Left ventricle myocardium inferior (tissue), 1 donor: ENCODE results near the gene CDK5RAP1. TPM values are rescaled to one million over a fixed set of nuclear protein-coding genes. Genes with fewer than 3 reads are reported as not detected.
"Not testable (repeated sequence)": the region's sequence is repeated elsewhere in the genome, so short reads cannot be mapped to it uniquely, and the experiment has no call there.

ENCODE experiments used
- DNase-seq: peaks from one replicate; pipeline ENCODE4 v3.0.0-alpha.2; 2020
- H3K27ac ChIP-seq: fragments of 200-600 bp; replicated peaks from 2 replicates; pipeline ENCODE4 v1.8.0; 2021
- H3K27me3 ChIP-seq: fragments of 200-600 bp; 2 replicates; pipeline ENCODE4 v1.8.0; 2021; ENCODE audit warnings: low read depth
- H3K36me3 ChIP-seq: fragments of 200-600 bp; 2 replicates; pipeline ENCODE4 v1.8.0; 2021
- H3K4me1 ChIP-seq: fragments of 200-600 bp; 2 replicates; pipeline ENCODE4 v1.8.0; 2021
- H3K4me3 ChIP-seq: fragments of 200-600 bp; 2 replicates; pipeline ENCODE4 v1.8.0; 2021; ENCODE audit warnings: mild to moderate bottlenecking, moderate library complexity
- H3K9me3 ChIP-seq: fragments of 200-600 bp; replicated peaks from 2 replicates; pipeline ENCODE4 v1.8.0; 2021
- intact Hi-C: fragments of 100-400 bp; cut with micrococcal nuclease; formaldehyde crosslinking; loops from one replicate; pipeline ENCODE4 v1.11.0; 2022
- total RNA-seq: library from RNA; stranded (reverse); fragmentation: NEBNext Ultra II Directional; extraction: Animal tissue kit (Norgen Biotek cat#: 25700); gene quantifications from one replicate; pipeline ENCODE4 v1.2.1, GENCODE V29; 2021
- TF ChIP-seq, protein P1 (sequence below): fragments of 200-600 bp; IDR thresholded peaks from 2 replicates; pipeline ENCODE4 v1.8.0; 2021; ENCODE audit warnings: antibody characterized with exemption, mild to moderate bottlenecking, borderline replicate concordance
- donor health status: DM: no; HTN: yes; CAD: no; lungs with severe emphysema.

CDK5RAP1 gene
- total RNA-seq, 1 donor from 2014 or later, result 19.9 TPM

DNA sequence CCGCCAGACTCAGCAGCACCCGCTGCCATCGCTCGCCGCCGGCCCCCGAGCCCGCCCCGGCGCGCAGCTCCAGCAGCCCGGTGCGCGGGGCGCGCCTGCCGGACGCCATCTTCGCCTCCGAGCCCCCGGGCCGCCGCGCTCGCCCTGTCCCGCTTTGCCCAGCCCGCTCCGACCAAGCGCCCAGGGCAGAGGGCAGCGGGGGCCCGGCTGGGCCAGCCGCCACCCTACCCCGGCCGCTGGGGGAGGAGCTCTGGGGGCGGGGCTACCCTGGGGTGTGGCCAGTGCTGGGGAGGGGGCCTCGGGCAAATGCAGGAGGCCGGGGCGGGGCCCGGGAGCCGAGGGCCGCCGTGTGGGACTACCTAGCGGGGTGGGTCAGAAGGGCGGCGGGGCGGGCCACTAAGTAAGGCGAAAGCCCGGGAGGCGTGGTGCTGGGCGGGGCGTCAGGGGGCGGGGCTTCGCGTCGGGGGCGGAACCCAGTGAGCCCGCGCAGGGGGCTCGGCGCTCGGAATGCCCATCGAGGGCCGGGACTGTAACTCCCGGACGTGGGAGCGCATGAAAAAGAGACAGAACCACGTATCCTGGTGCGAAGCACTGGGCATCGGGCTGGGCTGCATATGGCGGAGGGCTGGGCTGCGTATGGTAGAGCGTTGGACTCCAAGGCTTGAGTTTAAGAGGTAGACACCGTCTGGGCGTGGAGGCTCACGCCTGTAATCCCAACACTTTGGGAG lies 42.4 kb upstream of the CDK5RAP1 start, which contains the start of gene SNTA1:
SNTA1 (minus strand) TSS at position 252 of the 728 bp plus-strand sequence; CDS start at position 109, 143 bp downstream.
- intact Hi-C loops, result no loop called here
- TF ChIP-seq, protein P1, sequence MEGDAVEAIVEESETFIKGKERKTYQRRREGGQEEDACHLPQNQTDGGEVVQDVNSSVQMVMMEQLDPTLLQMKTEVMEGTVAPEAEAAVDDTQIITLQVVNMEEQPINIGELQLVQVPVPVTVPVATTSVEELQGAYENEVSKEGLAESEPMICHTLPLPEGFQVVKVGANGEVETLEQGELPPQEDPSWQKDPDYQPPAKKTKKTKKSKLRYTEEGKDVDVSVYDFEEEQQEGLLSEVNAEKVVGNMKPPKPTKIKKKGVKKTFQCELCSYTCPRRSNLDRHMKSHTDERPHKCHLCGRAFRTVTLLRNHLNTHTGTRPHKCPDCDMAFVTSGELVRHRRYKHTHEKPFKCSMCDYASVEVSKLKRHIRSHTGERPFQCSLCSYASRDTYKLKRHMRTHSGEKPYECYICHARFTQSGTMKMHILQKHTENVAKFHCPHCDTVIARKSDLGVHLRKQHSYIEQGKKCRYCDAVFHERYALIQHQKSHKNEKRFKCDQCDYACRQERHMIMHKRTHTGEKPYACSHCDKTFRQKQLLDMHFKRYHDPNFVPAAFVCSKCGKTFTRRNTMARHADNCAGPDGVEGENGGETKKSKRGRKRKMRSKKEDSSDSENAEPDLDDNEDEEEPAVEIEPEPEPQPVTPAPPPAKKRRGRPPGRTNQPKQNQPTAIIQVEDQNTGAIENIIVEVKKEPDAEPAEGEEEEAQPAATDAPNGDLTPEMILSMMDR, result no peak
- H3K36me3 ChIP-seq, result peaks cover 2% of the 10 kb centered on the region
- no peaks in the 10 kb centered on the region for H3K27me3 ChIP-seq
- H3K4me1 ChIP-seq, result peaks cover 55% of the 10 kb centered on the region
- peak within 1 kb of the TSS; percentile 91 for H3K27ac ChIP-seq
- no peaks in the 10 kb centered on the region for H3K9me3 ChIP-seq
- peak; percentile 95 for DNase-seq
- H3K4me3 ChIP-seq, result peak within 1 kb of the TSS; percentile 77

DNA sequence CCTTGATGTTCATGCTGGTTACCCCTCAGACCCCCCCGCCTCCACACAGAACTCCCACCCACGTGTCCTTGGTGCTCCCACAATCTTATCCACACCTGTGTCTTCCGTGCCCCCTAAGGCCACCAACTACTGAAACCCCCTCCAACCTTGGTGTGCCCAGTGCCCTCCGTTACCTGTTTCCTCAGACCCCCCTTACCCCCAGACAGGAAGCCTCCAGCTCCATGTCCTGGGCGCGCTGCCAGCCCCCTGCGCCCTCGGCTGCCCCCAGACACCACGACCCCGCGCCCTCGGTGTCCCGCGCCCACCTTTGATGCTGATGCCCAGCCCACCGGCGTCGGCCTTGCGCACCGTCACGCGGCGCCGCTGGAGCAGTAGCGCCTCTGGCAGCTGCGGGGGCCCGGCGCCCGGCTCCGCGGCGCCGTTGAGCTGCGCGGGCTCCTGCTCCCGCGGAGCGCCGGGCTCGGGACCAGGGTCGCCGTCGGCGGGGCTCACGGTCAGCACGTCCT lies 41.7 kb upstream of the CDK5RAP1 start:
- TF ChIP-seq, protein P1, result no peak
- H3K27me3 ChIP-seq, result no peaks in the 10 kb centered on the region
- intact Hi-C loops, result no loop called here
- H3K27ac ChIP-seq, result peak overlapping the region; percentile 91
- H3K36me3 ChIP-seq, result peaks cover 4% of the 10 kb centered on the region
- H3K9me3 ChIP-seq, result no peaks in the 10 kb centered on the region
- H3K4me1 ChIP-seq, result peaks cover 61% of the 10 kb centered on the region
- peak overlapping the region; percentile 77 for H3K4me3 ChIP-seq
- peak; percentile 43 for DNase-seq

DNA sequence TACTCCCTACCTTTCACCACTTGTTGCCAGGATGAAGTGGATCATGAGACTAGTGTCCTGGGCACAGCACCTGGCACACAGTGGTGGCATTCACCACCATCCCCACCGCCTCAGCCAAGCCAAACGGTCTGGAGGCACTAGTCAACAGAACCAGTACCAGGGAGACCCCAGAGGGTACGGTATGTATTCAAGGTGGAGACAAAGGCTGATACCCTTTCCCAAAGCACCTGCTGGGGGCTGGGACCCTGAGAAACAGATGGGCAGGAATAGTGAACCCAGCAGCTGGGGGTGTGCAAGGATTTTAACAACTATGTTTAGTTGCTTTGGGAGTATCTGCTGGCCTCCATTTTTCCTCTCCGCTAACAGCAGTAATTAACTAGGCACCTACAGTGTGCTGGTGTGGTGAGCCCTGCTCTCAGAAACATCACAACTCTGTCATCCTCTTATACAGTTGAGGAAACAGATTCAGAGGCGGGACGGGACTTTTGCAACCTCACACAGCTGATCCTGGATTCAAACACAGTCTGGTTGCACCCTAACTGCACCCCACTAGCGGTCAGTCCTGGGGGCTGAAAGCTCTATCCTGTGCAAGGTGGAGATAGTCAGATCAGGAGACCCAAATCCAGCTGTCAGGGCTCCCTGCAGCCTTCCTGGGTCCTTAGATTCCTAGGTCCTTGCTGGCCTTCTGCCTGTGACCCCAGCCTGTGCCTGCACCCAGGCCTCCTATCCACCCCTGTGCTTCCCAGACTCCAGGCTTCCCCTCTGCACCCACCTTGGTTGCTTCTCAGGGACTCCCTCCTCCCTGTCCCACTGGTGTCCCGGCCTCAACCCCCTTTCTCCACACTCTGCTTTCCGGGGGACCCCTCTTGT lies 41.1 kb upstream of the CDK5RAP1 start:
- TF ChIP-seq, protein P1, result no peak
- Histone ChIP-seq H3K27ac (peak overlapping the region; percentile 91), H3K4me1 (peaks cover 68% of the 10 kb centered on the region), H3K27me3 (no peaks in the 10 kb centered on the region), H3K36me3 (peaks cover 4% of the 10 kb centered on the region), H3K4me3 (peak overlapping the region; percentile 77), H3K9me3 (no peaks in the 10 kb centered on the region)
- DNase-seq, result no peak
- intact Hi-C loops, result no loop called here

DNA sequence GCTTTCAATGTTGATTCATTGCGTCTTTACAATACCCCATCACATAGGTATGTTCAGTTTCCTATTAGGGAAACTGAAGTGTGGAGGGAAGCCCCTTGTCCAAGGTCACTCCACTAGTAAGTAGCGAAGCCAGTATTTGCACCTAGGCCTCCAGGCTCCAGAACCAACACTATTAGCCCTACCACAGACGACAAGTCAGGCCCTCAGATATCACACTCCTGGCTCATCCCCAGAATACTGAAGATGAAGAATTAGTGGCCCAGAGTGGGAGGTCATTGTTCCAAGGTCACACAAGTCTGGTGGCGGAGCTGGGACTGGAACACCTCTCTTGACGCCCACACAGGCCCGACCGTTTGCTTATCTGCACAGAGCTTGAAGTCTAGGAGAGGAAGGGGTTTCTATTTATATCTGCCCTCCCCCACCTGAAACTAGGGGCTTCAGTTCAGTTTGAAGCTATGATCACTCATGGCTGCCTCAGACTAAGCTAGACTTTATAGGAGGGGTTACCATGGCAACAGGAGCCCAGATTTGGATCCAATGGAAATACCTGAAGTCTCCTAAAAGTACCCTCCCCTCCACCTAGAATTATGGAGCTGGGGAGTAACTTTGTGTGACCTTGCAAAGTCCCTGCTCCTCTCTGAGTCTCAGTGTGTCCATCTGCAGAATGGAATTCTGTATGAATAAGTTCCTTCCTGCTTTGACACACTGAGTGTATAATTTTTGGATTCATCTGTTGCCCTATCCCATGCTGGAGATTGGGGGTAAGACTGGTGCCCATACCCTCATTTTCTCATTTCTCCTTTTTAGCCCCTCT lies 40.0 kb upstream of the CDK5RAP1 start:
- Histone ChIP-seq H3K4me1 (peaks cover 77% of the 10 kb centered on the region), H3K27ac (peak overlapping the region; percentile 91), H3K4me3 (peak overlapping the region; percentile 77), H3K36me3 (peaks cover 4% of the 10 kb centered on the region), H3K9me3 (no peaks in the 10 kb centered on the region), H3K27me3 (no peaks in the 10 kb centered on the region)
- intact Hi-C loops, result no loop called here
- TF ChIP-seq, protein P1, result no peak
- peak; percentile 37 for DNase-seq

DNA sequence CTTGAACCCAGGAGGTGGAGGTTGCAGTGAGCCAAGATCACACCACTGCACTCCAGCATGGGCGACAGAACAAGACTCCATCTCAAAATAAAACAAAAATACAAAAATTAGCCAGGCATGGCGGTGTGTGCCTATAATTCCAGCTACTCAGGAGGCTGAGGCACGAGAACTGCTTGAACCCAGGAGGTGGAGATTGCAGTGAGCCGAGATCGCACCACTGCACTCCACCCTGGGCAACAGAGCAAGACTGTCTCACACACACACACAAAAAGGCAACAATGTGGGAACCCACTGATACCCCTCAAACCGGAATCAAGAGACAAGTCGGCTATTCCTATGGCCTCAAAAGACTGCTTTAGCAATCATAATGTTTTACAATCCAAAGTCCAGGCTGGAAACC lies 39.2 kb upstream of the CDK5RAP1 start:
- Histone ChIP-seq H3K4me1 (peaks cover 82% of the 10 kb centered on the region), H3K27ac (peak overlapping the region; percentile 91), H3K4me3 (peak overlapping the region; percentile 77)
- DNase-seq, H3K36me3 ChIP-seq, intact Hi-C loops, H3K27me3 ChIP-seq, H3K9me3 ChIP-seq: not testable (repeated sequence)
